Activated CD8-positive, alpha-beta memory T cell treated with anti-CD3 and anti-CD28 coated beads for 4 hours (primary cell): ENCODE results near the gene PROSER3.
A peak's percentile ranks its signal among the peaks of the same experiment; 100 is the strongest.

Experiments used
- DNase-seq, 2 donors: peaks; one replicate each; pipeline ENCODE4 v3.0.0-alpha.2; 2020; ENCODE audit warnings: low read depth in 2 of 2

The PROSER3 gene

GRCh38 chr19:35757749-35758608 is at the start of gene PROSER3:
TSS of gene PROSER3 (plus strand) at chr19:35758176. CDS start at chr19:35758216, 40 bp downstream.
- peak; percentile 96 to 98 for DNase-seq

- DNase-seq: no peak
Measured at GRCh38 chr19:35708391-35708790, 49.6 kb upstream of the PROSER3 start.

- peak in 1 of 2 donors; percentile 44 for DNase-seq
Measured at GRCh38 chr19:35710784-35711723, 46.9 kb upstream of the PROSER3 start.

- DNase-seq: peak in 1 of 2 donors; percentile 49
Measured at GRCh38 chr19:35712567-35713505, 45.1 kb upstream of the PROSER3 start.

- DNase-seq: no peak
Measured at GRCh38 chr19:35713506-35713850, 44.5 kb upstream of the PROSER3 start.

GRCh38 chr19:35713904-35714495 is 44.0 kb upstream of the PROSER3 start:
- DNase-seq: no peak

- no peak for DNase-seq
Measured at GRCh38 chr19:35714601-35715354, 43.2 kb upstream of the PROSER3 start.

GRCh38 chr19:35715355-35715809 is 42.6 kb upstream of the PROSER3 start:
- no peak for DNase-seq

- DNase-seq: no peak
Measured at GRCh38 chr19:35715981-35716800, 41.8 kb upstream of the PROSER3 start.

GRCh38 chr19:35716801-35717664 is 40.9 kb upstream of the PROSER3 start:
- DNase-seq: peak; percentile 91 to 95

GRCh38 chr19:35717665-35718344 is 40.2 kb upstream of the PROSER3 start, which contains the start of gene KMT2B:
TSS of gene KMT2B (plus strand) at chr19:35718003. CDS start at chr19:35718019, 16 bp downstream.
- DNase-seq: no peak

GRCh38 chr19:35718345-35719041 is 39.5 kb upstream of the PROSER3 start:
- DNase-seq: peak; percentile 43 to 52

- DNase-seq: no peak
Measured at GRCh38 chr19:35719402-35720162, 38.4 kb upstream of the PROSER3 start.

GRCh38 chr19:35720163-35720524 is 37.8 kb upstream of the PROSER3 start:
- DNase-seq: no peak

GRCh38 chr19:35720648-35721047 is 37.3 kb upstream of the PROSER3 start:
- DNase-seq: no peak

GRCh38 chr19:35721374-35721773 is 36.6 kb upstream of the PROSER3 start:
- no peak for DNase-seq
